Lower leg skin (tissue), 3 donors: ENCODE results near the gene RGS9.

Experiments used
- POLR2A ChIP-seq, 2 donors: fragments of 450-650 bp; IDR thresholded peaks; one replicate each; pipeline ENCODE4 v1.6.1; 2016 to 2017; ENCODE audit warnings: antibody characterized with exemption in 2 of 2, mild to moderate bottlenecking in 1 of 2, moderate library complexity in 1 of 2
- TF ChIP-seq, protein P1 (sequence below), 3 donors: fragments of 450-650 bp; IDR thresholded peaks; one replicate each; pipeline ENCODE4 v1.5.1; 2016; ENCODE audit warnings: antibody characterized with exemption in 3 of 3, mild to moderate bottlenecking in 3 of 3, moderate library complexity in 2 of 3

GRCh38 chr17:65101371-65101770 is 35.8 kb upstream of the RGS9 start:
- TF ChIP-seq, protein P1, sequence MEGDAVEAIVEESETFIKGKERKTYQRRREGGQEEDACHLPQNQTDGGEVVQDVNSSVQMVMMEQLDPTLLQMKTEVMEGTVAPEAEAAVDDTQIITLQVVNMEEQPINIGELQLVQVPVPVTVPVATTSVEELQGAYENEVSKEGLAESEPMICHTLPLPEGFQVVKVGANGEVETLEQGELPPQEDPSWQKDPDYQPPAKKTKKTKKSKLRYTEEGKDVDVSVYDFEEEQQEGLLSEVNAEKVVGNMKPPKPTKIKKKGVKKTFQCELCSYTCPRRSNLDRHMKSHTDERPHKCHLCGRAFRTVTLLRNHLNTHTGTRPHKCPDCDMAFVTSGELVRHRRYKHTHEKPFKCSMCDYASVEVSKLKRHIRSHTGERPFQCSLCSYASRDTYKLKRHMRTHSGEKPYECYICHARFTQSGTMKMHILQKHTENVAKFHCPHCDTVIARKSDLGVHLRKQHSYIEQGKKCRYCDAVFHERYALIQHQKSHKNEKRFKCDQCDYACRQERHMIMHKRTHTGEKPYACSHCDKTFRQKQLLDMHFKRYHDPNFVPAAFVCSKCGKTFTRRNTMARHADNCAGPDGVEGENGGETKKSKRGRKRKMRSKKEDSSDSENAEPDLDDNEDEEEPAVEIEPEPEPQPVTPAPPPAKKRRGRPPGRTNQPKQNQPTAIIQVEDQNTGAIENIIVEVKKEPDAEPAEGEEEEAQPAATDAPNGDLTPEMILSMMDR (IDR thresholded peaks at IDR 0.05), result no peak
- no peak for TF ChIP-seq POLR2A (IDR thresholded peaks at IDR 0.05)
